OCI-LY1 (cell line): ENCODE results near the gene ALDH1A2.

Experiments used
- H2AFZ ChIP-seq: fragments of 200-600 bp; sonication (generic), shearing (Covaris generic); 2 replicates; pipeline ENCODE4 v1.6.0; 2014; ENCODE audit warnings: antibody characterized with exemption, mild to moderate bottlenecking, low read length
- H3F3A ChIP-seq: fragments of 200-600 bp; sonication (generic), shearing (Covaris generic); 2 replicates; pipeline ENCODE4 v1.6.0; 2014; ENCODE audit warnings: mild to moderate bottlenecking, antibody characterized with exemption, low read length, moderate library complexity; ENCODE audit not compliant: insufficient read depth
- H3K27ac ChIP-seq: fragments of 200-600 bp; sonication (generic); 2 replicates; pipeline ENCODE4 v1.5.1; 2014; ENCODE audit warnings: low read length, mixed run types, mild to moderate bottlenecking, low read depth; ENCODE audit not compliant: poor library complexity, severe bottlenecking
- H3K27me3 ChIP-seq: fragments of 200-600 bp; sonication (generic); 2 replicates; pipeline ENCODE4 v1.6.0; 2014; ENCODE audit warnings: antibody characterized with exemption, mild to moderate bottlenecking, low read length, moderate library complexity; ENCODE audit not compliant: insufficient read depth
- H3K36me3 ChIP-seq: fragments of 200-600 bp; sonication (generic); 2 replicates; pipeline ENCODE4 v1.6.1; 2014; ENCODE audit warnings: mild to moderate bottlenecking, antibody characterized with exemption, low read length, moderate library complexity, mixed read lengths; ENCODE audit not compliant: insufficient read depth
- H3K4me1 ChIP-seq: fragments of 200-600 bp; sonication (generic); 2 replicates; pipeline ENCODE4 v1.5.1; 2014; ENCODE audit warnings: mild to moderate bottlenecking, low read length, moderate library complexity; ENCODE audit not compliant: insufficient read depth, severe bottlenecking
- H3K4me2 ChIP-seq: fragments of 200-600 bp; sonication (generic), shearing (Covaris generic); 2 replicates; pipeline ENCODE4 v1.6.1; 2014; ENCODE audit warnings: low read length
- H3K4me3 ChIP-seq: fragments of 200-600 bp; sonication (generic); 2 replicates; pipeline ENCODE4 v1.5.1; 2014; ENCODE audit warnings: low read length, low read depth, mild to moderate bottlenecking, mixed read lengths; ENCODE audit not compliant: poor library complexity, severe bottlenecking
- H3K79me2 ChIP-seq: fragments of 200-600 bp; shearing (Covaris generic); 2 replicates; pipeline ENCODE4 v1.6.1; 2016; ENCODE audit warnings: mixed run types, low read length, mixed read lengths; ENCODE audit not compliant: insufficient read depth
- H3K9ac ChIP-seq: fragments of 200-600 bp; sonication (generic), shearing (Covaris generic); 2 replicates; pipeline ENCODE4 v1.6.1; 2014; ENCODE audit warnings: mild to moderate bottlenecking, low read length, mixed read lengths
- H3K9me2 ChIP-seq: fragments of 200-600 bp; sonication (generic), shearing (Covaris generic); 2 replicates; pipeline ENCODE4 v1.6.1; 2014; ENCODE audit warnings: low read depth, mild to moderate bottlenecking, low read length, mixed read lengths
- H3K9me3 ChIP-seq: fragments of 200-600 bp; shearing (Covaris generic); 2 replicates; pipeline ENCODE4 v1.6.1; 2014; ENCODE audit warnings: low read length, mixed read lengths
- H4K20me1 ChIP-seq: fragments of 200-600 bp; sonication (generic), shearing (Covaris generic); 2 replicates; pipeline ENCODE4 v1.6.0; 2016; ENCODE audit warnings: mild to moderate bottlenecking, low read length; ENCODE audit not compliant: insufficient read depth
- CTCF ChIP-seq: fragments of 200-600 bp; sonication (generic), shearing (Covaris generic); IDR thresholded peaks from 2 replicates; pipeline ENCODE4 v1.5.1; 2017; ENCODE audit warnings: mild to moderate bottlenecking, antibody characterized with exemption, low read length, moderate library complexity, mixed read lengths
- EZH2 ChIP-seq: fragments of 200-600 bp; sonication (generic), shearing (Covaris generic); IDR thresholded peaks from 2 replicates; pipeline ENCODE4 v1.8.0; 2017; ENCODE audit warnings: borderline replicate concordance, mixed run types, mild to moderate bottlenecking, antibody characterized with exemption, low read length, moderate library complexity, mixed read lengths

Gene ALDH1A2

GRCh38 chr15:58062983-58063382 lies 2.5 kb downstream of the ALDH1A2 start:
- TF ChIP-seq CTCF (no peak), EZH2 (no peak)
- Histone ChIP-seq H3K27ac (no peak overlapping the region), H2AFZ (no peak overlapping the region), H3K4me1 (no peaks in the 10 kb centered on the region), H3K4me3 (no peak overlapping the region), H3K79me2 (no peaks in the 10 kb centered on the region), H3K9ac (no peak overlapping the region), H3K9me2 (no peaks in the 10 kb centered on the region), H3K36me3 (no peaks in the 10 kb centered on the region), H3F3A (no peaks in the 10 kb centered on the region), H3K4me2 (no peak overlapping the region), H4K20me1 (no peaks in the 10 kb centered on the region), H3K9me3 (no peaks in the 10 kb centered on the region), H3K27me3 (no peaks in the 10 kb centered on the region; the same call in 1 of the 2 replicates)

- Histone ChIP-seq H3K36me3 (no peaks in the 10 kb centered on the region), H3K27me3 (no peaks in the 10 kb centered on the region; the same call in 1 of the 2 replicates), H3K27ac (no peak overlapping the region)
These were observed 3.3 kb downstream of the ALDH1A2 start for GRCh38 chr15:58062175-58062574.

GRCh38 chr15:58060575-58060974 lies 4.9 kb downstream of the ALDH1A2 start:
- no peaks in the 10 kb centered on the region for H3K27me3 ChIP-seq
- no peaks in the 10 kb centered on the region for H3K79me2 ChIP-seq
- H3K9me3 ChIP-seq = no peaks in the 10 kb centered on the region
- H3F3A ChIP-seq = no peaks in the 10 kb centered on the region
- H3K4me2 ChIP-seq = no peak overlapping the region
- no peak overlapping the region for H3K27ac ChIP-seq
- H3K36me3 ChIP-seq = no peaks in the 10 kb centered on the region
- no peaks in the 10 kb centered on the region for H4K20me1 ChIP-seq
- no peaks in the 10 kb centered on the region for H3K4me1 ChIP-seq
- no peak overlapping the region for H2AFZ ChIP-seq
- no peak overlapping the region for H3K9ac ChIP-seq
- no peak overlapping the region for H3K4me3 ChIP-seq
- no peaks in the 10 kb centered on the region for H3K9me2 ChIP-seq
- no peak for TF ChIP-seq CTCF
- no peak for TF ChIP-seq EZH2

More at GRCh38 chr15:58062175-58062574, 3.3 kb downstream of the ALDH1A2 start:
- H3K9ac ChIP-seq = no peak overlapping the region
- no peaks in the 10 kb centered on the region for H3F3A ChIP-seq
- H3K9me2 ChIP-seq = no peaks in the 10 kb centered on the region
- no peak overlapping the region for H2AFZ ChIP-seq
- TF ChIP-seq EZH2 (no peak), CTCF (no peak)
- H3K4me2 ChIP-seq = no peak overlapping the region
- no peak overlapping the region for H3K4me3 ChIP-seq
- H3K79me2 ChIP-seq = no peaks in the 10 kb centered on the region
- no peaks in the 10 kb centered on the region for H4K20me1 ChIP-seq
- H3K4me1 ChIP-seq = no peaks in the 10 kb centered on the region
- no peaks in the 10 kb centered on the region for H3K9me3 ChIP-seq
